NCI-H460 (cell line): Measurements from ENCODE around the gene CFAP161. TPM values are rescaled to one million over a fixed set of nuclear protein-coding genes. Genes with fewer than 3 reads are reported as not detected.
"Not testable (repeated sequence)": the region's sequence is repeated elsewhere in the genome, so short reads cannot be mapped to it uniquely, and the experiment has no call there.

Experiments
- DNase-seq: peaks from one replicate; pipeline ENCODE4 v3.0.0-alpha.2; 2016; ENCODE audit warnings: low read depth; ENCODE audit errors: extremely low read depth
- total RNA-seq: library from RNA; depleted of rRNA; stranded (reverse); fragments of >200 nt; shearing (Covaris generic); gene quantifications from 2 replicates; pipeline ENCODE4 v1.2.3, GENCODE V29; 2014

CFAP161 gene
- total RNA-seq, 1 experiment from 2014 or later = not detected

DNA sequence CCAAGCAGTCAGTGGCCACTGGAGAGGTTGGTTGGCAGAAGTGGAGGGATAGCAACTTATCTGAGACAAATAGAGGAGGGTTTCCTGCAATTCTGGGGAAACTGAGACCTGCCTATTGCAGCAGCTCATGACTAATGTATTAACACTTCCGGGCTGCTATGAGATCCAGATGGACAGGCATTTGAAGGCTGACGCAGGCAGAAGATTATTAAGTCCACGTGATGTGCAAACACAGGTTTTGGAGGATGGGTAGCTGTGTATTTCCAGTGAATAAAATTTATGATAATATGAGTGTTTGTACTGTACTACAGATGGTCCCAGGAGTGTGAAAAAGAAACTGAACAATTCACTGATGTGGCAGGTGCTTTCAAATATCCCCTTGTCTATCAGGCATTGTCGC lies 28.5 kb upstream of the CFAP161 start:
- DNase-seq = no peak

DNA sequence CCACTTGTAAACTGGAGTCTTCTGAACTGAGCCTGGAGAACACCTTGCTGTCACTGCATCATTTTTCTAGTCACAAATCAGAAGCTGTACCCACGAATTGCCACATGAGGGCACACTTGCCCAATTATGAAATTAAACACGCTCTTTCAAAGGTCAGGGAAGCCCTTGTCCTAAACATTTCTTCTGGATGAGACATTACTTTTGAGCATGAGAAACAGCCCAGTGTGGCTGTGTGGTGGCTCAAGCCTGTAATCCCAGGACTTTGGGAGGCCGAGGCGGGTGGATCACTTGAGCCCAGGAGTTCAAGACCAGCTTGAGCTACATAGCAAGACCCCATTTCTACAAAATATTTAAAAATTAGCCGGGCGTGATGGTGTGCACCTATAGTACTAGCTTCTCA lies 27.5 kb upstream of the CFAP161 start:
- peak; percentile 54 for DNase-seq

DNA sequence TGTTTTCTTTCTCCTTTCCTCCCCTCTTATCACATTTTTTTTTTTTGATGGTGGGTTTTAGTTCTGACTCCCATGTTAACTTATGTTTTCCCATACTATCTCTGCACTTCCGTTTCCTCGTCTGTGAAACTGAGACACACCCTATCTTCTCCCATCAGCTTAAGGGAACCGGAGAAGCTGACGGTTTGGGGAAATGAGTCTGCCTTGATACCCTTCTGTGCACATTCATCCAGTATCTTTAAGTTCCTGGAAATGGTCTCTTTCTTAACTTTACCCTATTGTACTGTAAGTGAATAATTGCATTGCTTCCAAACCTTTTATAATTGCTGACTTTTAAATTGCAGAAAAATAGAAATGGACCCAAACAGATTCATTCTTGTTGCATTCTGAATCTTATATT lies 26.2 kb upstream of the CFAP161 start:
- DNase-seq = no peak

DNA sequence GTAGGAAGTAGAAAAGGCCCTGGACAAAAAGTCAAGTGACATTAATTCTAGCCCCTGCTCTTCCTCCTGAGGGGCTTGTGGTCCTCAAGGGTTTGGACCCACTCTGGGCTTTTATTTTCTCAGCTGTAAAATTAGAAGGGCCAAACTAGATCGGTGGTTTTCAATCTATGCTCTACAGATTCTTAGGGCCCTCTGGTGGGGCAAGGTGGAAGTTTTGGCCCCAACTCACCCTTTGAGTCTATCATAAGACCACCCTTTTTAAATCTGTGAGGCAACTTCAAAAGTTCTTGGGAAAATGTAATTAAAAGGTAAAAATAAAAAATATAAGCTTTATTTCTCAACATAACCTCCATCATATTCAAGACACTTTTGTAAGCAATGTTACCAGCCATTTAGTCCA lies 25.6 kb upstream of the CFAP161 start:
- no peak for DNase-seq

DNA sequence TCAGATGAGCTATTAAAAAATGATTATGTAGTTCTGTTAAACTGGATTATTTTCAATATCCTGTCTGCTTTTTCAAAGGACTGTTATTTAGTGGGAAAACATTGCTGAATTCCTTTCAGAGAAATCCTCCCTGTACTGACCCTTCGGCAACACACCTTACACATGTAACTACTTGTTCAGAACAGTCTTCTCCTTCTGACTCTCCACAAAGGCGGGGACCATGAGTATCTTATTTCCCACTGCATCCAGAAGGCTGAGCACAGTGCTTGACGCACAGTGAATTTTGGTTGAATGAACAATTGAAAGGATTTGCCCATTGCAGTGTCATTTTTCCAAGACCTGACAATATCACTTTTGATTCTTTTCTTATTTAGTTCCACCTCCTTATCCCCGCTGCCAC lies 23.1 kb upstream of the CFAP161 start:
- no peak for DNase-seq

DNA sequence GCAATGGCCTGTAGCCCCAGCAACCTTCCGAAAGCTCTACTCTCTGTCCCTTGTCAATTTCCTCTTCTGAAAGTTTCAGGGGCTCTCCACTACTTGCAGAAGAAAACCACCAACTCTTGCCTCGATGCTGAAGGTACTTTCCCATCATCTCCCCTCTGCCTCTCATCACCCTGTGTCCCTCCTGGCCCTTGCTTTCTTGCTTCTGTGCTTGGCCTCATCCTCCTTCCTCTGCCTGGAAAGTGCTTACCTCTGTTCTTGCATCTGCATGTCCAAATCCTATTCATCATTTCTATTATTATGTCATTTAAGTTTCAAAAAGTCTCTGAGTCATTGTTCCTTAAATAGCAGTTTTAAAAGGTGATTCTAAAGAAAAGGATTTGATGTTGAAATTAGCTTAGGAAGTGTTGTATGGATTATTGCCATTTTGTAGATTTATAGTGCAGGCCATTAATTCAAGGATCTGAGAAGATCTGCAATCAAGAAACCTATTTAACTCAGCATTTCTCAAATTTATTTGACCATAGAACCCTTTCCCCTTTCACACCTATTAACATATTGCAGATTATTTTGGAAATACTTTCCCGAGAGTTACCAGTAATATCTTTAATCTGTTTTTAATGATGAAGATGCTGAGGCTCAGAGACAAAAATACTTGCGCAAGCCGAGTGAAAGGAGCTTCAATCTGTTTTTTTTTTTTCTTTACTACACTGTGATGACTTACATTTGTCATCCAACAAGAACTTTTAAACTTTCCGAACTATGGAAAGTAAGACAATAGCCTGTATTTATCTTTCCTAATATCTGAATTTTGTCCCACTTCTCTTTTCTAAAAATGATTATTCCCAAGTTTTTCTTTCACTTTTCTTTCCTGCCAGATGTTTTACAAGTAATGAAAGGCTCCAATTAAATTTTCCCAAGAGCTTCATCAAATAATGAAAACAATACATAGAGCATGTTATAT lies 22.3 kb upstream of the CFAP161 start:
- DNase-seq = no peak

DNA sequence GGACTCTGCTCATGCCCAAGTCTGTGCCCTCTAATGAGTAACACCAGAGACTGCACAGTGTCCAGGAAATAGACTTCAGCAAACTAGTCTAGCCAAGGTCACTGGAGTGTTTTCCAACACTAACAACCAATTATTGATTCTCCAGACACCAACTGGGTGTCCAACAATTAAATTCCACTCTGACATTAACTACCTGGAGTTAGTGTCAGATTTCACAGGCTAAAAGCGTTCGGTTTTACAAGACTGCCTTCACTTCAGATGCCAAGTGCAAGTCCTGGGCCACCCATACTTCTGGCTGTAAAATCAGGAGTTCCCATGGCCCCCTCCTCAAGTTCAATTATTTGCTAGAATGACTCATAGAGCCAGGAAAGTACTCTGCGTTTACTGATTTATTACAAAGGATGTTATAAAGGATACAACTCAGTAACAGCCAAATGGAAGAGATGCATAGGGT lies 20.8 kb upstream of the CFAP161 start:
- no peak for DNase-seq

DNA sequence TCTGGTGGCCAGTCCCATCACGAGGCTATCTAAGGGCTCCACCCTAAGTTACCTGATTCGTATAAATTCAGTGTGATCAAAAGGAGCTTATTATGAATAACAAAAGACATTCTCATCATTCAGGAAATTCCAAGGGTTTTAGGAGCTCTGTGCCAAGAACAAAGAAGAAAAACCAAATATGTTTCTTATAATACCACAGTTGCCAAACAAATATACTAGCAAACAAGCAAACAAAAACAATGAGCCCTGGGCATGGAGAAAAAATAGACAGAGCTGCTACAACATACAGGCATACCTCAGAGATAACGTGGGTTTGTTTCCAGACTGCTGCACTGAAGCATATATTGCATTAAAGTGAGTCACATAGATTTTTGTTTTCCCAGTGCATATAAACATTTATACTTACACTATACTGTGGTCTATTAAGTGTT lies 20.2 kb upstream of the CFAP161 start:
- DNase-seq = no peak

DNA sequence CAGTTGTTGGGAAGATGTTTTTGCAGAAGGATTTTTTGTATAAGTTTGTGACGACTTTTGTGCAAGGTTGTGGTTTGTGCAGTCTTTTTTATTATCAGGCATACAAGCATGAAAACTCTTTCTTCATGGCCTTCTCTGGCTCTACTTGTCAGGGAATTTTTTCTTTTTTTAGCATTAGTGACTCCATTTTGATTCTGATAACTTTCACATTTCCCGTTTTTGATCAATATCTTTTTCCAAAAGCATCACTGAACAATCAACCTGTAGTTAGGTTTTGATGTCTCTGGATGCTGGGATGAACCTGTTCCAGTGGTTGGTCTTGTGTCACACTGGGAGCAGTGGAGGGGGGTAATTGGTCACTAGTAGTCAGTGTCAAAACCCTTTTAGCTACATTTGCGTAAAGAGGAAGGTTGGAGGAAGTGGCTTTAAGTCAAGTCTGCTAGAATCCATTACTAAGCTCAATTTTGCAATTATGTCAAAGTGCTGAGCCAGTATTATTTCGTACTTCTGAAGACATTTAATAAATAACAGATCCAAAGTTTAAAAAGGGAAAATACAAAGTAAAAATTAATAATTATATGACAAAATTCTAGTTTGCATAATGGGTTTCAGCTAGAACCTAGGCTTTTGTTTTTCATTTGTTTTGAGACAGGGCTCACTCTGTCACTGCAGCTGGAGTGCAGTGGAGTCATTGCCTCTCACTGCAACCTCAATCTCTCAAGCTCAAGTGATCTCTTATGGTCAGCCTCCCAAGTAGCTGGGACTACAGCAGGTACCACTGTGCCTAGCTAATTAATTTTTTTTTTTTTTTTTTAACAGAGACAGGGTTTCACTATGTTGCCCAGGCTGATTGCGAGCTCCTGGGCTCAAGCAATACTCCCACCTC lies 18.8 kb upstream of the CFAP161 start:
- no peak for DNase-seq

DNA sequence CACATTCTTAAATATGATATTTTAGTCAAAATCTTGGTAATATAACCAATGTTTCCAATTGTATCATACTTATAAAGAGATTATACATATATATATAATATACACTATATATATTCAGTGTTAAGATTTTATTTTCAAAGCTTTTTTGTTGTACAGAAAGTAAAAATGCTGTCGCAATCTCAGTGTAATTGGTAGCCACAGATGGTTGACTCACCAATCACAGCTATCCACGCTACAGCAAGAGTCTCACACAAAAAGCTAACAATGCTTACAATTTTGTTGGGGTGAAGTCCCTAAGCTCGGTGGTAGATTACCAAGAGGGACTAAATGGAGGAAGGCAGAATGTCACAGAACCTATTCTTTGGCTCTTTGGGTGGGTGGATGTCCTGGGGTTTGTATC lies 16.9 kb upstream of the CFAP161 start:
- DNase-seq = no peak

DNA sequence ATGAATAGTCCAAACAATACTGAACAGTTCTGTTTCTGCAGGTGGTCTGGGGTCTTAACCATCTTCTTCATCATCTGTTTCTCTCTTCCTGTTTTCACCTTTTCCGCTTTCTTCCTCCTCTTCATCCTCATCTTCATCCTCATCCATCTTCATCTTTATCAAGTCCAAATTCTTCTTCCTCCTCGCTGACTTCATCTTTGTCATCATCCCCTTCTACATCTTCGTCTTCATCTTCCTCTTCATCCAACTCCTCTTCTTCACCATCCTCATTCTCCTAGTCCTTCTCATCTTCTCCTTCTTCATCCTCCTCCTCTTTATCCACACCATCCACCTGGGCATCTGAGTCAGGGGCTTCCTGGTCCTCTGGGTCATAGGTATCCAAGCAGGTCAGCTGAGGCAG lies 16.5 kb upstream of the CFAP161 start:
- no peak for DNase-seq

DNA sequence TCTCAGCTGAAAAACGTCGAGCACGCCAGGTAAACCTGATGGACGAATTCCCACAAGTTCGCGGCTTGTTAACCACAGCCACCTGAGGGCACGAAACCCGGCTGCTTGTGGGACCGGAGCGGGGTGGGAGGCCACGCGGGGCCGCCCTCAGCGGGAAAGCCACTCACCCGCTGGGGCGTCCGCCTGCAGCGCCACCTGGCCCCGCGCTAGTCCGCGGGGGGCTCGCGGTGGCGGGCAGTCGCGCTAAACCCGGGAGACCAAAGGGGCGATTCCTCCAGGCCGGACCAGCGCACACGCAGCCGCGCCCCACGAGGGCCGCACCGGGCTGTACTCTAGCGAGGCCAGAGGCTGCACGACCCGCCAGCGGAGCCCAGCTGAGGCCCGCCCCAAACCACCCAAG lies 15.7 kb upstream of the CFAP161 start:
- DNase-seq = no peak

DNA sequence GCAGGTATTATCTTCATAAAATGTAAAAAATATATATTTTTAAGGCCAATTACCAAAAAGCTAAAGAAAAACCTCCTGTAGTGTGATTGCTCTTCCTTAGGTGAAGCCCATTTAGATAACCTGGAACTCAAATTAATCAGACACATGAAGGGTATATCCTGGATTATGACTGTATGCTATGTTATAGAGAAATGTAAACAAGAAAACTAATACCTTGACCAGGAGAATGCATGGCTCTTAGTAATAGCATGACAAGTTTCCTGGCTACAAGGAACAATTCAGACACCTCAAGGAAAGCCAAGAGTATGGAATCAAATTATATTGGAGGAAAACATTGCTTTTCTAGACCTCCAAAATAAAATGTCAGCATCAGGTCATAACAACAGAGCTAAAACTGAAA lies 14.0 kb upstream of the CFAP161 start:
- no peak for DNase-seq

DNA sequence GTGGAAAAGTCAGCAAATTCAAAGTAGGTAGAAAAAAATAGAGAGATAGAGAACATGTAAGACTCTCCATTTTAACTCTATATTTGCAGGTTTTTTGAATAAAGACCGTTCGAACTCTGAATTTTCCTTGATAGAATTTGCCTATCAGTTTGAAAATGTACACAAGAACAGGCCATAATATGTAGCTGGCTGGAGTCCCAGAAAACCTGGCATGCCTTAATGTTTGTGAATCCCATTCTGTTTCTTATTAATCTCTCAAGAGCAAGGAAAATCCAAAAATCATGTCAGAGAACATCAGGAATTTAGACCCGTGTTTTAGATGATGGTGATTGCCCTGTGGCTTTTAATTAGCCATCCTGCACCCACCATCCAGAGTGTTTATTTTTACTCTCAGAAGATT lies 7.2 kb upstream of the CFAP161 start:
- DNase-seq = no peak

DNA sequence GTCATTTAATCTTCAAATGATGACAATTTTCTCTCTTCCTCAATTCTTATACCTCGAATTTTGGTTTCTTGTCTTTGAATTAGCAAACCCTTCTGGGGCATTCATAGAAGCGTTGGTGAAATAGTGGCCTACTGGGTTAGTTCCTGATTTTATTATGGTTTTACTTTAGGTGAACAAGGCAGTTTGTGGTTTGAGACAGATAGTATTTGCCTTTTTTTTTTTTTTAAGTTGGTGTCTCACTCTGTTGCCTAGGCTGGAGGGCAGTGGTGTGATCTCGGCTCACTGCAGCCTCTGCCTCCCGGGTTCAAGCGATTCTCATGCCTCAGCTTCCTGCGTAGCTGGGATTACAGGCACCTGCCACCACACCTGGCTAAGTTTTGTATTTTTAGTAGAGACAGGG lies 7.4 kb downstream of the CFAP161 start:
- DNase-seq = not testable (repeated sequence)

DNA sequence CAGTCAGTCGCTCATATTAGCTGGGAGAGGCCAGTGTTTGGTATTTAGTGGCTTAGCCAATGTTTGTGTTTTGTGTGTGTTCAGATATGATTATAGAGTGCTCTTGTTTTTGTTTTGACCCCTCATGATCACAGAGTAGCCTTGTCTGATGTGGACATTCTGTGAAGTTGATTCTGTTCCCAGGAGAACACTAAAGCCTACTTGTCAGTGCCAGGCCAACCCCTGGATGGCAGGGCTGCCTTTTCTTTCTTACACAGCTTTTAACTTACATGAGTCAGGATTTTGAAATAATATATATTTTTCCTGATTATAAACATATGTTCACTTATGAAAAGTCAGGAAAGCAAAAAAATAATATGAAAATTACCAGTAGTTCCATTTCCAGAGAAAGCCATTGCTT lies 11.9 kb downstream of the CFAP161 start:
- no peak for DNase-seq

DNA sequence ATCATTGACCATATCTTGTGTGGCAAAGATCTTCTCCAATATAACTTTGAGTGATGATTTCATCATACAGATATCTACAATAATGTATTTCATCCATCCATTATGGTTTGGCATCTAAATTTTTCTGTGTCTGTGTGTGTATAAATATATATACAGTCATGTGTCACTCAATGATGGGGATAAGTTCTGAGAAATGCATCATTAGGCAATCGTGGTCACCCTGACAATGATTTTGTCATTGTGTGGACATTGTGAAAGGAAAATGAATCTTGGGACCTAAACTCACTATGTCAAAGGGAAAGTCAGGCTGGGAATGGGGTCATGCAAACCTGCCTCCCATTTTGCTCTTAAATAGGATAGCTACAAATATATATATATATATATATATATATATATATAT lies 12.4 kb downstream of the CFAP161 start:
- no peak for DNase-seq

DNA sequence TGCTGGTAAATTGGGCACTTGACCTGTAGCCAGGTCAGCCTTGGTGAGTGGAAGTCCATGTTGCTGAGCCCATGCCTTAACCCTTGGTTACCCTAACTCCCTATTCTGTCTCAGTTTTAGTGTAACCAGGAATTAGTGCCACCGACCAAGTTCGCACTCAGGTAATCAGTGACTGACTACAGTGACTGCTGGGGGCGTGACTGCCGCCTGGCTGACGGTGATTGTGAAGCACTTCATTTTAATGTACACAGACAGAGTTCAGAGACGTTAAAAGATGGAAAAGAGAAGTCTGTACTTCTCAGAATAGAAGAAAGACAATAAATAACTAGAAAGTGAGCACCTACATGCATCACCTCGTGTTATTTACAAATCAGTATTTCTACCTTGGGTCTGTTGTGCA lies 17.3 kb downstream of the CFAP161 start:
- no peak for DNase-seq

DNA sequence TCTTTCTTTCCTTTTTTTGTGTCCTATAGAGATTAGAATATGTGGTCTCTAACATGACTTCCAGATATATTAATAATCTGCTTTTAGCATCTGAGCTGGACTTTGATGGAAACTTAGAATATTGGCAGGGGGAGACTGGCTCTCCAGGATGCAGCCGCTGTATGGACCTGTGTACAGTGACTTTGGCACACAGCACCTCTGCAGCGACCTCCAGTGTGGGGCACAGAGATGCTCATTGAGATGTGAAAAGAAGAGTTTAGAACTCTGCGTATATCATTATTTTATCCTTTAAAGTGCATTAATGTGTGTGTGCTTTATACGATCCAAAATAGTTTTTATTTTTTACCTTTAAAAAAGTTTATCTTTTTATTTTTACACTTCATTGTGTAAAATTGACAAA lies 18.3 kb downstream of the CFAP161 start:
- no peak for DNase-seq

DNA sequence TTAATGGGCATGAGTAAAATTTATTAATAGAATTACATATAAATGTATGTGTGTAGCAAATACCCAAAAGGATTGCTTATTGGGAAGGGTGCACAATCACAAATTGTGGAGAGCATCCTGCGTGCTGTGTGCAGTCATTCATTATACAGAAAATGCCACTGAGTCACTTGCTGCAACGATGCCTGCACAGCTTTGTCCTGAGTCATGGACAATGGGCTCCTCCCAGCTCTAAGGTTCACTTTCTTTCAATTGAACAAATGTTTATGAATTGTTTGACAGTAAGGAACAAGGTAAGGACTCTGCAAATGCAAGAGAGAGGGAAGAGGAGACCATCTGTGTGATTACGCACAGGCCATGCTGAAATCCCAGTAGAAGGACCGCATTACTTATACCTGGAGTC lies 18.7 kb downstream of the CFAP161 start:
- no peak for DNase-seq

DNA sequence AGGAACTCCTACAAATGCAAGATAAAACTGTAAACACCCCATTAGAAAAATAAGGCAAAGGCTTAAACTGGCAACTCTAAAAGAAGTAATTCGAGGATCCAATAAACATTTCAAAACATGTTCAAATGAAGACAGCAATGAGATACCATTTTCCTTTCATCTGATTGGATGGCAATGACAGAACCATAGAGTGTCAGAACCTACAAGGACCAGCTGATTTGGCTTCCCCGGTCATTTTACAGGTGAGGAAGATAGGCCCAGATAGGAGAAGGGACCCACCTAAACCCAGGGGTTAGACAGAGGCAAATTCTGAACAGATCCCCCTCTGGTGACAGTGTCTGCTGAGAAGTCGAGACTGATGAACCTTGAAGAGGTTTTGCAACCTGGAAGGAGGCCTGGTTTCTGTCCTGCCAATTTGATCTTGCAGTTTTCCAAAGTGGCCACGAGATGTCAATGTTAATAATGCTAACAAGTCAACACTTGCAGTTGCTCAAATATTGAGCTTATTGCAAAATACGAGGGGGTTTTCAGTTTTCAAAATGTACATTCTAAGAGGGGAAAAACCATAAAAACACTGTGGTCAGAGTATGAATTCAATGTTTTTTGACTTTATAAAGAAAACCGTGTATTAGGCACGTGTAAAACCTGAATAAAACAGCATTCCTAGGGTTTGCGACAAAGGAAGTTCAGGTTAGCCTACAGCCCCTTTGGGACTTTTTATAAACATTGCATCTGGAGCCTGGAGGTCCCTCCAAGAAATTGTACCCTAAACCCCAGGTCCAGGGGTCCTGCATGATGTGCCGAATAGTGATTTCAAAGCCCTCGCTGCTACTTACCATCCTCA lies 21.5 kb downstream of the CFAP161 start:
- DNase-seq = peak; percentile 27
